GM19240 (cell line): Measurements from ENCODE around the gene SLC35D1.

Experiments used
- DNase-seq: peaks from one replicate; pipeline ENCODE4 v3.0.0; 2011; ENCODE audit warnings: low spot score; ENCODE audit not compliant: insufficient read length

SLC35D1 gene

DNA sequence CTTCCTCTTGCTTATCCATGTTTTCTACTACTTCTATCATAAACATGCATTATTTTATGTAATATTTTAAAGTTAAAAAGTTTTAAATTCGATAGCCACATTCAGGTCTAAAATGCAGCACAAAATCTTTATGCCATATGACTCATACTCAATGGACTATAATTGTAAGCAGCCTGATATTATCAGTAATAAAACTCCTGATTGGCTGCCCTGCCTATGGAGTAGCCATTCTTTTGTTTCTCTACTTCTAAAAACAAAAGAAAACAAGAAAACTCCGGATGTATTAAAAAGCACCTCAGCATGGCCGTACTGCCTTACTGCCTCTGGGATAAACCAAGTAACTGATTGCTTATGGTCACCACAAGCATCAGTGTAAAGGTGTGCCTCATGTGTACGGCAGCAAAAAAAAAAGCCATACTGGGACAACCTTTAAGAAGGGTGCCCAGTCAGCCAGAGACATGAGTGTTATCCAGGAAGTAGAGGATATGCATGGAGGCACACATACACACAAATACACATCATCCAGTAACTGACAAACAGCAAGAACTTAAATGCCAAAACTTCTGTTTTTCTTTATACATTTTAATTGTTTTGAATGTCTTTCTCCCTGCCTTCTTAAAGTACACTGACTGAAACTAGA, 9.2 kb downstream of the SLC35D1 start:
- DNase-seq, result no peak

DNA sequence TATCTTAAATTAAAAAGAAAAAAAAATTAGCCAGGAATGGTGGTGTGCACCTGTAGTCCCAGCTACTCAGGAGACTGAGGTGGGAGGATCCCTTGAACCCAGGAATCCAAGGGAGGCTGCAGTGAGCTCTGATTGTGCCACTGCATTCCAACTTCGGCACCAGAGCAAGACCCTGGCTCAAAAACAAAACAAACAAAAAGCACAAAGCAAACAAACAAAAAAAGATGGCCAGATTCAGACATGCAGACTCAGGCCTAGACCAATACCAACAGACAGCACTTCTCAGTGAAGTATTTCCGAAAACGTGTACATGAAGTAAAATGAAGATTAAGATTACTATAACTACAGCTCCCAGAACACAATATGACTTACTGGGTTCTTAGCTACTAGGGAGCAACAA, 10.6 kb downstream of the SLC35D1 start:
- DNase-seq, result no peak

GRCh38 chr1:67041841-67042503, 12.0 kb downstream of the SLC35D1 start:
- DNase-seq, result no peak

- no peak for DNase-seq
Measured at GRCh38 chr1:67040405-67040804, 13.5 kb downstream of the SLC35D1 start.

DNA sequence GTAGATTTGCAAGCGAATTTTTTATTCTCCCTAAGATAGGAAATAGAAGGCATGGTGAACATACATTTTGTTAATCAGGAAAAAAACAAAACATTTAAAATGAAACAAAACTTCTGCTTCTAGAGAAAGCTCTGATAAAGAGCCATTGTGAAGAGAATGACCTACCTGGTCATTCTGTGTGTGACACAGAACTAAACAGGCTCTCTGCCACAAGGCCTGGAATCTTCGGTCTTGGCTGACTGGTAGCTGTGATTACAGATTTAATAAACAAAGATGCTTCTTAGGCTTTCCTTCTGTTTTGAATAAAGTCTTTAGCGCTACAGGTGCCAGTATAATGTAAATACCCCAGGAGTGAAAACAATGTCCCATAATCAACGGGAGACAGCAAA, 22.1 kb downstream of the SLC35D1 start:
- no peak for DNase-seq

DNA sequence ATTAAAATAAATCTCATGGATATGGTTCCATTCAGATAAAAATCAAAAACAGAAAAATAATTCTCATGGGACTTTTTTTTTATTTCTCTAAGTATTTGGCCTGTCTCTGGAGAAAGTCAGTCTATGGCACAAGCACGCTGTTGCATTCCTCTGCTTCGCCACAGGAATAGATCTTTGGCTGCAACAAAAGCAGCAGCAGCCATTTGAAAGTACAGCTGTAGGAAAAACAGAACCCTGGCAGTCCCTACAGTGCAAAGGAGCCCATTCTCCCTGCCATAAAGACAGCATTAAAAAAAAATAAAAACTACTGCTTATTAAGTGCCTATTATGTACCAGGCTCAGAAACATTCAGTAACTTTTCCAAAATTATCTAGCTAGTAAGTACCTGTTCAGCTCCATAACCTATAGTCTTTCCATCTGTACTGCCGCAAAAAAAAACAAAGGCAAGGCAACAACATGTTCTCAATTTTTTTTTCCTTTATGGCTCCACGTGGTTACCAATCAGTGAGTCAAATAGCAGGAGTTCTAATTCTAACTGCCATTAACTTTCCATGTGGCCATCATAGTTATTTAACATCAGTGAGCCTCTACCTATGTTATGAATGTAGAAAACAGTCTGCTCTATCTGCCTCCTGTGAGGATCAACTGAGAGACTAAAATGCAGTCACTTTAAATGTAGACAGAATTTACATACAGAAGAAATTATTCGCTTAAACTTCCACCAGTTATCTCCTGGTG, 22.7 kb downstream of the SLC35D1 start:
- no peak for DNase-seq

- DNase-seq, result no peak
Measured at GRCh38 chr1:67029472-67029871, 24.5 kb downstream of the SLC35D1 start.

DNA sequence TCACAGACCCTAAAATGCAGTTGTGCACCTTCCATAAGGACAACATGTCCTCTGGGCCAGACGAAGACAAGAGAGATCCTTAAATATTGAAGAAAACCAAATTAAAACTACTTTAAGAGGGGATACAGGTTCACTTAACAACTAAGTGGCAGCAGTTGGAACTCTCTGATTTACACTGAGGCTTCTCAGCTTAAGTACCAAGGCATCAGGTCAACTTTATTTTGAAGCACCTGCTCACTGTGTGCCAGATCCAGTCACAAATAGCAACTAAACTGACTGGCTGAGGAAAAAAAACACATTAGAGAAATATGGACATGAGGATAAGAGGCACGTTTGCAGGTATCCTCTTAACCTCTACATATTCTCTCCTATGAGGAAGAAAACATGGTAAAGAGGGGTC, 33.2 kb downstream of the SLC35D1 start:
- DNase-seq, result no peak

- no peak for DNase-seq
Measured at GRCh38 chr1:67020304-67020703, 33.6 kb downstream of the SLC35D1 start.

DNA sequence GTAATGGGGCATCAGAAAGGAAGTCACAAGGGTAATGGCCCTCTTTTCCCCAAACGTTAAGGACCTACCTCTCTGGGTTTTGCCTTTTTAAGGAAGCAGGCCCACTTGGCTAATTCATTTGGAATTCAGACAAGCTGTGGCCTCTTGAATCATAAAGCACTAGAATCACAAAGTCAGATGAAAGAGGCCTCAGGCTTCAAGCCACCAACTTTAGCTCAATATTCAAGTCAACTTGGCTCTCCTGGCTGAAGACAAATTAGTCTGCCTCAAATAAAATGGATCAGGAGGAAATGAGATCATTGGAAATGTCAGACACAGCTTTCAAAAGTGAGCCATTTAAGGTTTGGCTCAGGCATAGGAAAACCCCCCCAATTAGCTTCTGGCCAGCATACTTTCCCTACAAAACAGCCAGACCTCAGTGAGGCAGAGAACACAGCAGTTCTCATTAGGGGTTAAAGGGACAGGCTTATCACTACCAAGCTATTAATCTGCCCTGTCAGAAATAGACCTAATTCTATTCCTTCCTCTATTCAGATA, 34.3 kb downstream of the SLC35D1 start:
- DNase-seq, result no peak

- no peak for DNase-seq
Measured at GRCh38 chr1:67019121-67019520, 34.8 kb downstream of the SLC35D1 start.

- DNase-seq, result no peak
Measured at GRCh38 chr1:67018574-67018973, 35.4 kb downstream of the SLC35D1 start.

GRCh38 chr1:67013573-67013972, 40.4 kb downstream of the SLC35D1 start:
- DNase-seq, result no peak

DNA sequence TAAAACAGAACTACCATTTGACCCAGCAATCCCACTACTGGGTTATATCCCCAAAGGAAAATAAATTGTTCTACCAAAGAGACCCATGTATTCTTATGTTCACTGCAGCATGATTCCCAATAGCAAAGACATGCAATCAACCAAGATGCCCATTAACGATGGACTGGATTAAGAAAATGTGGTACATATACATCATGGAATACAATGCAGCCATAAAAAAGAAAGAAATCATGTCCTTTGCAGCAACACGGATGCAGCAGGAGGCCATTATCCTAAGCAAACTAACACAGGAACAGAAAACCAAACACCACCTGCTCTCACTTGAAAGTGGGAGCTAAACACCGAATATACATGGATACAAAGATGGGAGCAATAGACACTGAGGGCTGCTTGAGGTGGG, 44.2 kb downstream of the SLC35D1 start:
- DNase-seq, result no peak

GRCh38 chr1:67005068-67005467, 48.9 kb downstream of the SLC35D1 start:
- no peak for DNase-seq

DNA sequence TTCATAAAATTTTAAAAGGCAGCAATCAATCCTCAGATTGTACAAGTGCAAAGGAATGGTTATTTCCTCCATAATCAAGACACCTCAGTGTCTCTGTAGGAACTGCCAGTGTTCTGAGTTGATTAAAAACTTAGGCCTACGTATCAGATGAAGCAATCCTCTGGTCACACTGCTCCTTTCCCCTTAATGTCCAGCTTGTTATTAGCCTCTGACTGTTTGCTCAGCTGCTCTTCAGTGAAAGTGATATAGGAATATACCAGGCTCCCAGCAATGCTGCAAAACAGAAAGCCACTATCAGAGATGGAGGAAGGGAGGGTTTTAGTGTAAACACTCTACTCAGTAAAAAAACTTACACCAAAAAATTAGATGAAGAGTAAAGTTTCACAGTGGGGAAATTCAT, 49.8 kb downstream of the SLC35D1 start:
- DNase-seq, result no peak

DNA sequence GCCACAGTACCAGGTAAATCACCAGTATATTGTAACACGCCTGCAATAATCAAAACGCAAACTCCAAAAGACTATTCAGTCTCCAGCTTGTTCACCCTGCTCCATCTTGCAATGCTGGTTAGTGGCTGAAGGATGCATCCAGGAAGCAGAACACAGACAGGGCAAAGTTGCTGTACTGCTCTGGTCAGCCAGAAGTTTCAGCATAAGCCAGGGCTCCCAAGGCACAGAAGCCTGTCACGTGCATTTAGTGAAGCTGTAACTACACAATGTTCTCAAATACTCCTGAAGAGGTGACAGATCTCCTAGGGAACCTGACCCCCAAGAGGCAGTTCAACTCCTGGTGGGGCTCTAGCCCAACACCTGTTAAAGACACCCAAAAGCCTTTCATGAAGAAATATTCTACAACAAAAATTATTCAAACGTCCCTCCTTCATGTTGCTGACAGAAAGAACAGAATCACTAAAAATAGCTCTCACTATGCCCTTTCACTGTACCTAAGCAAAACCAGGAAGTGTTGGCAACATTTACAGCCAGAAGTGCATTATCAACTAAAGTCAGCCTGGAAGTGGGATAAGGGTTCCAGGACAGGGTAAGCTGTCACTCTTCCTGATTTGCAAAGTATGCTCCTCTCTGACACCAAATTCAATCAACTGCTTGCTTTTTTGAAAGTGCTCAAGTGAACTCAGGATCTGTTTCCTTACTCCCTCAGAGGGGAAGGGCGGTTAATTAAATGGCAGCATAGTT, 52.1 kb downstream of the SLC35D1 start:
- DNase-seq, result no peak

DNA sequence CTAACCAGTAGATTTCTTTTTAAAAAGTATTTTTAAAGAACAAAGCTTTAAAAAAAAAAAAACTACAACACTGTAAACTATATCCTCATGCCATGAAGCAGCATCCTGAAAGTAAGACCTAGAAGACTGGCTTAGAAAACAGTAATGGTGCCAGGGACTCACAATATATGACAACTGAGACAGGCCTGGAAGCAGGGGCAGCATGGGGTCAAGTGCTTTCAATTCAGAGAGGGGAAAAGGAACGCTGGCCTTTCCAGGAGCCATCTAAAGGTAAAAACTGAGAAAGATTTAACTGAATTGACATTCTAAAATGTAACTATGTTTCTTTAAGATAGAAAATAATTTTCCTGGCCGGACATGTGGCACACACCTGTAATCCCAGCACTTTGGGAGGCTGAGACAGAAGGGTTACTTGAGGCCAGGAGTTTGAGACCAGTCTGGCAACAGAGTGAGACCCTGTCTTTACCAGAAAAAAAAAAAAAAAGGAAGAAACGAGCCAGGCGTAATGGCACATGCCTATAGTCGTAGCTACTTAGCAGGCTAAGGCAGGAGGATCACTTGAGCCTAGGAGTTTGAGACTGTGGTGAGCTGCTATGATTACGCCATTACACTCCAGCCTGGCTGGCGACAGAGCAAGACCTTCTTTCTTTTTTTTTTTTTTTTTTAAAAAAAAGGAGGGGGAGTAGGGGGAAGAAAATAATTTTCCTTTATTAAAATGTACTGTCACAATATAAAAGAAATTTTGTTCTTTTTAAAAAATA, 54.1 kb downstream of the SLC35D1 start:
- DNase-seq, result no peak

DNA sequence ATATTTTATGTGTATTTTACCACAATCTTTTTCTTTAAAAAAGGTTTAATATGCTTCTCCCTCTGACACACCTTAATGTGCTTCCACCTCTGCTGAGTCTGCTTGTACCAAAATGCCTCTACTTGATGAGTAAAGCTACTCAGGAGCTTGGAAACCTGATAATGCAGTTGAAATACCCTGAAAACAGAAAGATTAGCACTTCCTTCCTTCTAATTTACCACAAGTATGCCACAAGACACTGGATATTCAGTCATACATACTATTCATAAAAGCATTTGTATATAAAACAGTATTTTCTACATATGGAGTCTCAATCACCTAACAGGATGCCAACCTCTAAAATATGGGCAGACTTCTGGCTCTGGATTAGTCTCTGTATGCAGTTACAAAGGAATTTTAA, 55.0 kb downstream of the SLC35D1 start:
- DNase-seq, result no peak

DNA sequence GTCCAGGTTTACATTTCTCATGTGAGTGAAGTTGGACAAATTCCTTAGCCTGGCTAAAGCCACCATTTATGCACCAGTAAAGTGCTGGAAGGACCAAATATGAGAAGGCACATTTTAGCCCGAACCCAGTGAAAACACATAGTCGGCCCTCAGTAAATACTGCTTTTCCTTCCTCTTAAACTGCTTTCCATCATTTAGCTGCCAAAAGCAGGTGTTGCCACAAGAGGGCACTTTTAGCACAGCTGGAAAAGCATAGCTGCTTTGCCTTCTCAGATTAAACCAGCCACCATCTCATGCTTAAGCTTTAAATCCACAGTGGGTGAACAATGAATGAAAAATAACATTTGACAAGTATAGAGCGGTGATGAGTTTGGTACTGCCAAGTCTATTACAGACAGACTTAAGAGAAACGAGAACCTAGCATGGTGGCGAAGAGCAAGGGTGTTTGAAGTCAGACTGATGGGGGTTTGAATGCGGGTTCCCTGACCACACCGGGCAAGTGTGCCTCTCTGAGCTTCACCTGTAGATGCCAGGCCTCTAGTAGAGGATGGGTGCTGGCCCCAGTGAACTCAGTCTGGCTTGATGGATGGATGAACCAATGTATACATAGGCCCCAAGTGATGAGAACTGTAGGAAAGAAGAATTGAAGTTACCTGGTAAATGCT, 57.8 kb downstream of the SLC35D1 start:
- DNase-seq, result no peak
